HCT116 (cell line): Measurements from ENCODE around the gene ZBTB17. TPM values are rescaled to one million over a fixed set of nuclear protein-coding genes. Genes with fewer than 3 reads are reported as not detected.
"Not testable (repeated sequence)": the region's sequence is repeated elsewhere in the genome, so short reads cannot be mapped to it uniquely, and the experiment has no call there.

Experiments
- ATAC-seq: fragments of 200-7000 bp; cut with Tn5 transposase; 2 replicates; pipeline ENCODE4 v1.9.1; 2020; ENCODE audit warnings: mild to moderate bottlenecking, moderate library complexity
- BruUV-seq: library from RNA; stranded (reverse); fragments of 400-500 nt; replicated peaks from 2 replicates; lab custom pipeline; 2021; lab: Mats Ljungman, UMichigan
- CTCF ChIA-PET: fragments of 300-600 bp; sonication (Branson Sonifier 250); formaldehyde crosslinking; loops from one replicate; lab custom pipeline; 2021; ENCODE audit warnings: antibody characterized with exemption; lab: Charles Lee
- POLR2A ChIA-PET: fragments of 300-600, 350-600 bp; sonication (Branson Sonifier 250); formaldehyde crosslinking; loops from one replicate; lab custom pipeline; 2021; ENCODE audit warnings: antibody characterized with exemption; lab: Charles Lee
- RAD21 ChIA-PET, 2 experiments: fragments of 300-600 bp; sonication (Branson Sonifier 250); formaldehyde crosslinking; loops; one replicate each; lab custom pipeline; 2023; ENCODE audit warnings: low total read pairs in 2 of 2; ENCODE audit not compliant: uncharacterized antibody in 2 of 2, unreplicated experiment in 2 of 2, low non-redundant PET in 1 of 2; lab: Charles Lee
- DNase-seq: peaks from one replicate; pipeline ENCODE4 v3.0.0-alpha.2; 2010; ENCODE audit warnings: low read depth, low spot score
- H2AFZ ChIP-seq: fragments of 200-600 bp; shearing (Covaris generic), sonication (generic); 2 replicates; pipeline ENCODE4 v1.6.1; 2017; ENCODE audit warnings: low read depth, mixed run types, mixed read lengths, antibody characterized with exemption, low read length; ENCODE audit not compliant: poor library complexity, severe bottlenecking
- H3K27ac ChIP-seq: 2 replicates; pipeline ENCODE4 v1.5.1; 2012; ENCODE audit warnings: low read depth, low read length
- H3K27me3 ChIP-seq: fragments of 200-600 bp; sonication (generic); 2 replicates; pipeline ENCODE4 v1.6.1; 2016; ENCODE audit warnings: mixed run types, low read length, mixed read lengths; ENCODE audit not compliant: insufficient read depth
- H3K36me3 ChIP-seq, 2 experiments: fragments of 200-500 bp in 1 of 2; fragments of 200-600 bp in 1 of 2; sonication (Bioruptor generic) in 1 of 2; sonication (generic) in 1 of 2; 2 replicates each; pipeline versions ENCODE4 v1.5.1 to v1.6.1; 2014 to 2016; ENCODE audit warnings: low read length in 2 of 2, inconsistent platforms in 1 of 2, mixed read lengths in 1 of 2, mixed run types in 1 of 2; ENCODE audit not compliant: insufficient read depth in 2 of 2, control insufficient read depth in 1 of 2
- H3K4me1 ChIP-seq, 2 experiments: fragments of 200-600 bp in 1 of 2; sonication (generic) in 1 of 2; 2 replicates each; pipeline versions ENCODE4 v1.5.1 to v1.6.1; 2012 to 2017; ENCODE audit warnings: low read length in 2 of 2, inconsistent platforms in 1 of 2, mild to moderate bottlenecking in 1 of 2, mixed read lengths in 1 of 2, mixed run types in 1 of 2, moderate library complexity in 1 of 2; ENCODE audit not compliant: insufficient read depth in 2 of 2, control insufficient read depth in 1 of 2
- H3K4me2 ChIP-seq: fragments of 200-600 bp; sonication (generic); 2 replicates; pipeline ENCODE4 v1.6.1; 2017; ENCODE audit warnings: mixed run types, low read length, mixed read lengths
- H3K4me3 ChIP-seq, 2 experiments: fragments of 200-600 bp in 1 of 2; sonication (generic) in 1 of 2; replicated peaks in 1 of 2; 2 replicates each; pipeline ENCODE4 v1.5.1; 2011 to 2016; ENCODE audit warnings: low read length in 2 of 2, control low read depth in 1 of 2, low read depth in 1 of 2, mild to moderate bottlenecking in 1 of 2, mixed read lengths in 1 of 2, mixed run types in 1 of 2
- H3K79me2 ChIP-seq: fragments of 200-600 bp; sonication (generic); 2 replicates; pipeline ENCODE4 v1.6.1; 2017; ENCODE audit warnings: mild to moderate bottlenecking, mixed run types, low read length, moderate library complexity, mixed read lengths; ENCODE audit not compliant: insufficient read depth
- H3K9ac ChIP-seq: fragments of 200-600 bp; sonication (generic); 2 replicates; pipeline ENCODE4 v1.6.1; 2016; ENCODE audit warnings: low read length, mixed read lengths
- H3K9me2 ChIP-seq: fragments of 200-600 bp; sonication (generic), shearing (Covaris generic); 2 replicates; pipeline ENCODE4 v1.6.1; 2017; ENCODE audit warnings: mixed run types, mild to moderate bottlenecking, moderate library complexity; ENCODE audit not compliant: insufficient read depth
- H3K9me3 ChIP-seq, 2 experiments: fragments of 200-500 bp in 1 of 2; fragments of 200-600 bp in 1 of 2; sonication (Bioruptor generic) in 1 of 2; sonication (generic) in 1 of 2; 2 replicates each; pipeline ENCODE4 v1.6.1; 2014 to 2017; ENCODE audit warnings: low read length in 2 of 2, mixed read lengths in 2 of 2, inconsistent platforms in 1 of 2, low read depth in 1 of 2, mild to moderate bottlenecking in 1 of 2, mixed run types in 1 of 2, moderate library complexity in 1 of 2; ENCODE audit not compliant: control insufficient read depth in 1 of 2, insufficient read depth in 1 of 2
- H4K20me1 ChIP-seq: fragments of 200-600 bp; sonication (generic), shearing (Covaris generic); 2 replicates; pipeline ENCODE4 v1.6.1; 2017; ENCODE audit warnings: mixed run types, mild to moderate bottlenecking, moderate library complexity; ENCODE audit not compliant: insufficient read depth
- MAX ChIP-seq: IDR thresholded peaks from 2 replicates; pipeline ENCODE4 v1.6.1; 2012
- SIN3A ChIP-seq: IDR thresholded peaks from 2 replicates; pipeline ENCODE4 v1.6.1; 2012; ENCODE audit warnings: low read depth
- SP1 ChIP-seq: IDR thresholded peaks from 2 replicates; pipeline ENCODE4 v1.6.1; 2012; ENCODE audit warnings: low read depth
- SRF ChIP-seq: IDR thresholded peaks from 2 replicates; pipeline ENCODE4 v1.6.1; 2012; ENCODE audit warnings: low read depth
- YY1 ChIP-seq: IDR thresholded peaks from 2 replicates; pipeline ENCODE4 v1.6.1; 2011; ENCODE audit warnings: low read length, low read depth, moderate library complexity, mild to moderate bottlenecking; ENCODE audit not compliant: insufficient replicate concordance; ENCODE audit errors: extremely low read depth
- intact Hi-C: fragments of 100-400 bp; cut with micrococcal nuclease; formaldehyde crosslinking; loops from 2 replicates; pipeline ENCODE4 v1.10.0; 2022
- total RNA-seq: library from RNA; stranded (reverse); gene quantifications from one replicate; pipeline ENCODE4 v1.2.1, GENCODE V29; 2021; ENCODE audit not compliant: unreplicated experiment

ZBTB17 gene
- total RNA-seq, 1 experiment from 2014 or later: 31.6 TPM

- ChIA-PET RAD21 (no interaction called here), POLR2A (no interaction called here), CTCF (no interaction called here)
- Histone ChIP-seq H3K4me3 (no peak overlapping the region), H2AFZ (no peak overlapping the region), H3K36me3 (no peaks in the 10 kb centered on the region; a peak in 1 of 4 replicates), H3K27ac (no peak overlapping the region), H4K20me1 (peaks cover 12% of the 10 kb centered on the region; the same call in 1 of the 2 replicates), H3K4me1 (peaks cover 4 to 16% of the 10 kb centered on the region in 2 experiments; a peak in 3 of 4 replicates), H3K9ac (no peak overlapping the region), H3K9me2 (no peaks in the 10 kb centered on the region), H3K27me3 (no peaks in the 10 kb centered on the region), H3K9me3 (no peaks in the 10 kb centered on the region), H3K4me2 (no peak overlapping the region), H3K79me2 (peaks cover 100% of the 10 kb centered on the region)
- no peak for DNase-seq
- intact Hi-C loops: no loop called here
- BruUV-seq: no TSS peak
- TF ChIP-seq SP1: no peak
- no peak for TF ChIP-seq SRF
- TF ChIP-seq MAX: no peak
- TF ChIP-seq SIN3A: no peak
- no peak for ATAC-seq
These were observed 80.7 kb downstream of the ZBTB17 start for GRCh38 chr1:15895233-15895632.

- H3K9me2 ChIP-seq, intact Hi-C loops, H3K4me2 ChIP-seq, H3K4me3 ChIP-seq, H3K27me3 ChIP-seq, BruUV-seq, DNase-seq, H2AFZ ChIP-seq, CTCF ChIA-PET, H3K36me3 ChIP-seq, H3K9me3 ChIP-seq, H3K9ac ChIP-seq: not testable (repeated sequence)
- ChIA-PET RAD21 (interaction anchor here in 1 of 2 experiments (1.6 kb wide), 1 partner anchor 78 kb away, joined by 5 read pairs; no protein-coding TSS in a partner anchor), POLR2A (interaction anchor here (0.5 kb wide), 1 partner anchor 33 kb away, joined by 3 read pairs; no protein-coding TSS in a partner anchor)
- Histone ChIP-seq H3K4me1 (peaks cover 4 to 16% of the 10 kb centered on the region in 2 experiments; a peak in 3 of 4 replicates), H3K79me2 (peaks cover 100% of the 10 kb centered on the region), H3K27ac (peak overlapping the region; percentile 29; the same call in 1 of the 2 replicates), H4K20me1 (peaks cover 12% of the 10 kb centered on the region; the same call in 1 of the 2 replicates)
- TF ChIP-seq YY1: peak; percentile 17
- 0 out of 2 replicates have a peak, but pooled peaks have one; percentile 42 for ATAC-seq
These were observed 82.9 kb downstream of the ZBTB17 start for GRCh38 chr1:15892857-15893599.

Other genes starting within 250 kb of the ZBTB17 start
- 0.59 TPM for gene SLC25A34, start 239.8 kb downstream of the ZBTB17 start, total RNA-seq
- gene TMEM82, start 233.6 kb downstream of the ZBTB17 start, total RNA-seq: not detected
- 6.0 TPM for gene FBLIM1, start 217.3 kb downstream of the ZBTB17 start, total RNA-seq
- 2.5 TPM for gene UQCRHL, start 168.5 kb downstream of the ZBTB17 start, total RNA-seq
- 58.6 TPM for gene SPEN, start 128.4 kb downstream of the ZBTB17 start, total RNA-seq
- gene SRARP, start 28.1 kb upstream of the ZBTB17 start, total RNA-seq: not detected
- gene HSPB7, start 41.9 kb upstream of the ZBTB17 start, total RNA-seq: 0.27 TPM
- 0.10 TPM for gene CLCNKA, start 45.9 kb upstream of the ZBTB17 start, total RNA-seq
- 0.81 TPM for gene CLCNKB, start 67.7 kb upstream of the ZBTB17 start, total RNA-seq
- gene FAM131C, start 97.5 kb upstream of the ZBTB17 start, total RNA-seq: 11.6 TPM
- 164 TPM for gene EPHA2, start 180.0 kb upstream of the ZBTB17 start, total RNA-seq
- gene ARHGEF19, start 236.6 kb upstream of the ZBTB17 start, total RNA-seq: 59.7 TPM